ENCODE results near the gene TPD52L2. TPM values are rescaled to one million over a fixed set of nuclear protein-coding genes. Genes with fewer than 3 reads are reported as not detected.
"Not testable (repeated sequence)": the region's sequence is repeated elsewhere in the genome, so short reads cannot be mapped to it uniquely, and the experiment has no call there.

TPD52L2 gene
- total and polyA plus RNA-seq, 8 donors = 82.6 to 116 (median 87.0) TPM

GRCh38 chr20:63846888-63847236 is 18.2 kb upstream of the TPD52L2 start:
- ATAC-seq (no peak), DNase-seq (no peak)
- no peaks in the 10 kb centered on the region for H3K9me3 ChIP-seq
- H3K27me3 ChIP-seq = peaks cover 0 to 67% of the 10 kb centered on the region in 2 donors
- intact Hi-C loops (cut with DNase I) = no loop called here
- peaks cover 7 to 37% of the 10 kb centered on the region in 2 donors for H3K4me1 ChIP-seq
- H3K36me3 ChIP-seq = no peaks in the 10 kb centered on the region
- no peak overlapping the region for H3K4me3 ChIP-seq
- TF ChIP-seq CTCF (IDR thresholded peaks at IDR 0.05) = no peak
- H3K27ac ChIP-seq = no peak overlapping the region

GRCh38 chr20:63847237-63848002 is 17.6 kb upstream of the TPD52L2 start:
- peaks cover 7 to 37% of the 10 kb centered on the region in 2 donors for H3K4me1 ChIP-seq
- ATAC-seq (peak; percentile 29), DNase-seq (no peak)
- no peaks in the 10 kb centered on the region for H3K36me3 ChIP-seq
- intact Hi-C loops (cut with DNase I) = no loop called here
- H3K27me3 ChIP-seq = peaks cover 0 to 61% of the 10 kb centered on the region in 2 donors
- TF ChIP-seq CTCF (IDR thresholded peaks at IDR 0.05) = no peak
- H3K27ac ChIP-seq = peak overlapping the region; percentile 26 to 70
- no peaks in the 10 kb centered on the region for H3K9me3 ChIP-seq
- no peak overlapping the region for H3K4me3 ChIP-seq

- peak overlapping the region; percentile 26 to 70 for H3K27ac ChIP-seq
- DNase-seq (no peak), ATAC-seq (peak; percentile 7)
- no peak overlapping the region for H3K4me3 ChIP-seq
- H3K36me3 ChIP-seq = no peaks in the 10 kb centered on the region
- H3K9me3 ChIP-seq = no peaks in the 10 kb centered on the region
- peaks cover 7 to 40% of the 10 kb centered on the region in 2 donors for H3K4me1 ChIP-seq
- TF ChIP-seq CTCF (IDR thresholded peaks at IDR 0.05) = no peak
- intact Hi-C loops (cut with DNase I) = no loop called here
- peaks cover 0 to 53% of the 10 kb centered on the region in 2 donors for H3K27me3 ChIP-seq
Observed at GRCh38 chr20:63848003-63848911, 16.8 kb upstream of the TPD52L2 start.

GRCh38 chr20:63850689-63851547 is 14.2 kb upstream of the TPD52L2 start:
- no peak for ATAC-seq
- peaks cover 28 to 50% of the 10 kb centered on the region in 2 donors for H3K4me1 ChIP-seq

GRCh38 chr20:63851548-63851943 is 13.5 kb upstream of the TPD52L2 start:
- not testable (repeated sequence) for H3K4me3 ChIP-seq, H3K27ac ChIP-seq, H3K9me3 ChIP-seq, ATAC-seq, DNase-seq, H3K36me3 ChIP-seq
- peaks cover 0 to 47% of the 10 kb centered on the region in 2 donors for H3K27me3 ChIP-seq
- intact Hi-C loops (cut with DNase I) = loop anchor here in 1 of 2 donors (10.0 kb wide), 1 partner anchor 67 kb away; no protein-coding TSS in a partner anchor
- peaks cover 23 to 45% of the 10 kb centered on the region in 2 donors for H3K4me1 ChIP-seq

More at GRCh38 chr20:63850689-63851547, 14.2 kb upstream of the TPD52L2 start:
- no peaks in the 10 kb centered on the region for H3K9me3 ChIP-seq
- peaks cover 0 to 47% of the 10 kb centered on the region in 2 donors for H3K27me3 ChIP-seq
- no peak for TF ChIP-seq CTCF (IDR thresholded peaks at IDR 0.05)
- intact Hi-C loops (cut with DNase I) = loop anchor here in 1 of 2 donors (10.0 kb wide), 1 partner anchor 66 kb away; no protein-coding TSS in a partner anchor
- no peak for DNase-seq
- H3K27ac ChIP-seq = no peak overlapping the region
- no peaks in the 10 kb centered on the region for H3K36me3 ChIP-seq
- no peak overlapping the region for H3K4me3 ChIP-seq

GRCh38 chr20:63853733-63854068 is 11.4 kb upstream of the TPD52L2 start:
- intact Hi-C loops (cut with DNase I) = loop anchor here in 1 of 2 donors (10.0 kb wide), 1 partner anchor 69 kb away; no protein-coding TSS in a partner anchor
- not testable (repeated sequence) for H3K9me3 ChIP-seq, H3K4me3 ChIP-seq, H3K36me3 ChIP-seq, DNase-seq, ATAC-seq
- peak overlapping the region; percentile 75 to 78 for H3K27ac ChIP-seq
- peaks cover 33 to 48% of the 10 kb centered on the region in 2 donors for H3K4me1 ChIP-seq
- peaks cover 0 to 38% of the 10 kb centered on the region in 2 donors for H3K27me3 ChIP-seq
